ENCODE data around the gene MOCS1.

MOCS1 gene

GRCh38 chr6:39924283-39924682, 10.0 kb downstream of the MOCS1 start:
- no peak for DNase-seq (ENCODE audit: low read depth)

- no peak for DNase-seq (ENCODE audit: low read depth)
Measured at GRCh38 chr6:39923861-39924260, 10.4 kb downstream of the MOCS1 start.

DNA sequence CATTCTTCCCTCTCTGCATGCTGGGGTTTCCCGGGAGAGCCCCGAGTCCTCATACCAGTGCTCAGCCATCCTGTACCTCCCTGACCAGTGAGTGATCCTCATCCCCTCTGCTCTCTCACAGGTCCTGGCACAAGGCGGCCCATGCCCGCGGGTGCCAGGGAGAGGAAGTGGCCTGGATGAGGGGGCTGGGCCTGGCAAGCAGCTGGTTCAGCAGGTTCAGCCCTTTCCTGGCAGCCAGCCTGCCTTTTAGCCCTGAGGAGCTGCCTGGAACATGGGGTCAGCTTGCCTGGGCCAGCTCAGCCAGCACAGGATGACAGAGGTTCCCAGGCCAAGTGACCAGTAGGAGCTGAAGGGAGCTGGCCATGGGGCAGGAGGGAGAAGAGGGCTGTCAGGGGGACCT, 10.9 kb downstream of the MOCS1 start:
- no peak for DNase-seq (ENCODE audit: low read depth)

- DNase-seq (ENCODE audit: low read depth) = no peak
Measured at GRCh38 chr6:39922821-39923220, 11.4 kb downstream of the MOCS1 start.

- DNase-seq (ENCODE audit: low read depth) = no peak
Measured at GRCh38 chr6:39920157-39920556, 14.1 kb downstream of the MOCS1 start.

- DNase-seq (ENCODE audit: low read depth) = no peak
Measured at GRCh38 chr6:39918831-39919230, 15.4 kb downstream of the MOCS1 start.

GRCh38 chr6:39917981-39918380, 16.3 kb downstream of the MOCS1 start:
- DNase-seq (ENCODE audit: low read depth) = no peak

DNA sequence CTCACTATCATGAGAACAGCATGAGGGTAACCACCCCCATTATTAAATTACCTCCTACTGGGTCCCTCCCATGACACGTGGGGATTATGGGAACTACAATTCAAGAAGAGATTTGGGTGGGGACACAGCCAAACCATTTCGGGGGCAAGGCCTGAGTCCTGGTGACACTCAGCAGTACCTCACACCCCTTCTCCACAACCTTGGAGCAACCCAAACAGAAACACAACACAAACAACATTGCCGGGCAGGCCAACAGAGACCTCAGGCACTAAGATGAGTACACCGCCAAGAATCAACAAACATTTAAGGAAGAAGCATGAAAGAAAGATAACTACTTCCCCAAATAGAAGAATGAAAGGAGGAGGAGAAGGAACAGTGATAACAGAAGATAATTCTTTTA, 16.9 kb downstream of the MOCS1 start:
- no peak for DNase-seq (ENCODE audit: low read depth)

GRCh38 chr6:39915866-39916265, 18.4 kb downstream of the MOCS1 start:
- DNase-seq (ENCODE audit: low read depth) = no peak

DNA sequence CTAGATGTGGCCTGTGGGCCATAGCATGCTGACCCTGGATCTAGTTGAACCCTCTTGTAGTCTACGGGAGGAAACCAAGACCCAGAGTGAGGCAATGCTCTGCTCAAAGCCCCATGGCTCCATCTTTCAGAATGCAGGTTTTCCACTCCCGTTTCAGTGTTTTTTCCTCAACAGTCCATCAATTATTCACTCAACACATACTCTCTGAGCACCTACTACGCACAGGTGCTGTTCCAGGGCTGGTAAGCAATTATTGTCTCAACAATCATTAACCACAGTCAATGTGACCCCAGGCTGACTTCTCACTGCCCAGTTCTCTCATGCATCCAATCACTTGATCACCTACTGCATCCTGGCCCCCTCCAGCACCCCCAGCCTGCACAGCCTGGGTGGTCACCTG, 20.0 kb downstream of the MOCS1 start:
- no peak for DNase-seq (ENCODE audit: low read depth)

DNA sequence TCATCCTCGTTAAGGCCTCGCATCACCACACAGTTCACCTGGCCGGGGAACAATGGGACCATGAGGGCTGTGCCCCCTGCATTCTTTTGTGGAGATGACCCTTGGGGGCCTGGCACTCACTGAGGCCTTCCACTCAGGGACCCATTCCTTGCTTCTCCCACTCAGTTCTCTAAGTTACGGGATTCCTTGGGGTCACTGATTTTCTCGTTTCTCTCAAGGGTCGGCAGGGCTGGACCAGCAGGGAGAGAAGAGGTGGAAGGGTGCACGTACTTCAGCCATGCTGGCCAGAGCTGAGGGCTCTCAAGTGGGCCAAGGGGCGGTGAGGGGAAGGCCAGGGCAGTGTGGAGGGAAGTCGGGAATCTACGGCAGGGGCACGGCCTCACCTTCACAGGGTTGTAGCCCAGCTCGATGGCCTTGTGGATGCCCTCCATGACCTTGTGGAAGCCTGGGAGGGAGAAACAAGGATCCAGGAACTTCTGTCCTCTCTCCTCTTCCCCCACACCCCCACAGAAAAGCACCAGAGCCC, 20.8 kb downstream of the MOCS1 start:
- no peak for DNase-seq (ENCODE audit: low read depth)

- DNase-seq (ENCODE audit: low read depth) = no peak
Measured at GRCh38 chr6:39912446-39912845, 21.8 kb downstream of the MOCS1 start.

- DNase-seq (ENCODE audit: low read depth) = no peak
Measured at GRCh38 chr6:39911513-39912125, 22.6 kb downstream of the MOCS1 start.

GRCh38 chr6:39910744-39911143, 23.5 kb downstream of the MOCS1 start:
- no peak for DNase-seq (ENCODE audit: low read depth)

DNA sequence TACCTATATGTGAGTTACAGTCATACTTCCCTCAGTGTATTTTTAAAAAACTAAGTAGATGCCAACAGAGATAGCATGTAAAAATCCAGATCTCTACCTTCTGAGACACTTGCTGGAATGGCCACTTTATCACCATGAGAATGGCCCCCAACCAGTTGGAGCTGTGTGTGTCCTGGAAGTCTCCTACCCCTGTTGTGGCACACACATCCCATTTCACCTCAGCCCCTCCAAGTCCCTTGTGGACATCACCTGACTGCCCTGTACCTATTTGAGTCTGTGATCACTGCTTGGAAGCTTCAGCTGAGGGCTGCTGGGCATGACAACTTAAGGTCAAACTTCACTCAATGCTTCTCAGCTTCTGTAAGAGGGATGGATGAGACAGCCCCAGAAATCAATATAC, 24.1 kb downstream of the MOCS1 start:
- no peak for DNase-seq (ENCODE audit: low read depth)

GRCh38 chr6:39909701-39910100, 24.6 kb downstream of the MOCS1 start:
- no peak for DNase-seq (ENCODE audit: low read depth)

DNA sequence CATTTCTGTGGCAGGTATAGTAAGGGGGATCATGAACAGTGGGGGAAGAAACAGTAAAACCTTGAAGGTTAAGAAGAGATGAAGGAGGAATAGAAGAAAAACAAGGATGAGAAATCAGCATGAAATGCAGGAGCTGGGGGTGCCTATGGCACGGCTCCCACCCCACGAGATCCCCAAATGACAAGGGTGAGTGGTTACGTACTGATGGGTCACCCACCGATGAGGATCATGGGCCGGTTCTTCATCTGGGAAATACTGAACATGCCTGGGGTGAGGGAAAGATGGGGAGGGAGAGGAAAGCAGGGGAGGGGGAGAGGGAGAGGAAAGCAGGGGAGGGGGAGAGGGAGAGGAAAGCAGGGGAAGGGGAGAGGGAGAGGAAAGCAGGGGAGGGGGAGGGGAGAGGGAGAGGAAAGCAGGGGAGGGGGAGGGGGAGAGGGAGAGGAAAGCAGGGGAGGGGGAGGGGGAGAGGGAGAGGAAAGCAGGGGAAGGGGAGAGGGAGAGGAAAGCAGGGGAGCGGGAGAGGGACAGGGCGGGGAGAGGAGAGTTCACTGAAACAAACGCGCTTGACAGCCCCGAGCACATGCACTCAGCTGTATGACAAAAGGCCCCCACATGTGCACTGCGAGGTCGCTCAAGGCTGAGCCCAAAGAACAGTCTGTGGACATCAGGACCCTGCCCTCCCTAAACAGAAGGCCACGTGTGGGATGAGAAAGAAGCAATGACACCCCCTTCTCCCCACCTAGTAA, 25.3 kb downstream of the MOCS1 start:
- no peak for DNase-seq (ENCODE audit: low read depth)

- DNase-seq (ENCODE audit: low read depth) = no peak
Measured at GRCh38 chr6:39907871-39908575, 26.2 kb downstream of the MOCS1 start.

DNA sequence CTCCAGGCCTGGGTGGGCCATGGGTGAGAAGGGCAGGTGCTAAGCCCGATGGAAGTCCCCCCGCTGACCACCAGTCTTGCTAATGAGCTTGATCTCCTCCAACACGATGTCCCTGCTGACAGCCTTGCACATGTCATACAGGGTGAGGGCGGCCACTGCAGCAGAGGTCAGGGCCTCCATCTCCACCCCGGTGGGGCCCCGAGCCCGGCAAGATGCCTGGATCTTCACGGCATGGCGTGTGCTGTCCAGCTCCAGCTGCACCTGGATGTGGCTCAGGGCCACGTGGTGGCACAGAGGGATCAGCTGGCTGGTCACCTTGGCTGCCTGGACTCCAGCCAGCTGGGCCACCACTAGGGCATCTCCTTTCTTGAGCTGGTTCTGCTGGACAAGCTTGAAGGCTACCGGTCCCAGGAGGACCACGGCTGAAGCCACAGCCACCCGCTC, 27.9 kb downstream of the MOCS1 start:
- DNase-seq (ENCODE audit: low read depth) = no peak

- no peak for DNase-seq (ENCODE audit: low read depth)
Measured at GRCh38 chr6:39905640-39905975, 28.7 kb downstream of the MOCS1 start.

- no peak for DNase-seq (ENCODE audit: low read depth)
Measured at GRCh38 chr6:39904946-39905639, 29.2 kb downstream of the MOCS1 start.

- no peak for DNase-seq (ENCODE audit: low read depth)
Measured at GRCh38 chr6:39903656-39904055, 30.6 kb downstream of the MOCS1 start.

Measured in GM04503 (cell line).